GM18502 (cell line): ENCODE data around the gene TTYH2.

Source experiments
- ATAC-seq: cut with Tn5 transposase; IDR thresholded peaks from one replicate; pipeline ENCODE4 v1.9.1; 2021; ENCODE audit warnings: mild to moderate bottlenecking; ENCODE audit not compliant: unreplicated experiment, poor library complexity

Gene TTYH2

GRCh38 chr17:74192950-74193781 is 20.2 kb upstream of the TTYH2 start:
- ATAC-seq: no peak

- no peak for ATAC-seq
Measured at GRCh38 chr17:74194682-74195081, 18.7 kb upstream of the TTYH2 start.

GRCh38 chr17:74196541-74197317 is 16.6 kb upstream of the TTYH2 start:
- ATAC-seq: no peak

GRCh38 chr17:74197801-74198200 is 15.6 kb upstream of the TTYH2 start:
- no peak for ATAC-seq

GRCh38 chr17:74198694-74199093 is 14.7 kb upstream of the TTYH2 start:
- no peak for ATAC-seq

GRCh38 chr17:74199306-74200092 is 13.9 kb upstream of the TTYH2 start:
- no peak for ATAC-seq

GRCh38 chr17:74200112-74200511 is 13.3 kb upstream of the TTYH2 start:
- ATAC-seq: no peak

GRCh38 chr17:74201250-74201649 is 12.1 kb upstream of the TTYH2 start:
- no peak for ATAC-seq

- no peak for ATAC-seq
Measured at GRCh38 chr17:74201948-74202347, 11.4 kb upstream of the TTYH2 start.

- ATAC-seq: no peak
Measured at GRCh38 chr17:74202938-74203337, 10.4 kb upstream of the TTYH2 start.

GRCh38 chr17:74203439-74204240 is 9.7 kb upstream of the TTYH2 start, which contains the start of gene RPL38:
Gene RPL38, plus strand, starts transcription at chr17:74203678. Its CDS starts 278 bp downstream, at chr17:74203956.
- peak; percentile 77 for ATAC-seq

- ATAC-seq: no peak
Measured at GRCh38 chr17:74204474-74204873, 8.9 kb upstream of the TTYH2 start.

- no peak for ATAC-seq
Measured at GRCh38 chr17:74205274-74205673, 8.1 kb upstream of the TTYH2 start.

GRCh38 chr17:74206332-74206818 is 7.0 kb upstream of the TTYH2 start:
- no peak for ATAC-seq

- ATAC-seq: no peak
Measured at GRCh38 chr17:74210191-74211140, 2.9 kb upstream of the TTYH2 start.

GRCh38 chr17:74211141-74211911 is 2.0 kb upstream of the TTYH2 start:
- ATAC-seq: no peak

- no peak for ATAC-seq
Measured at GRCh38 chr17:74211912-74212208, 1.5 kb upstream of the TTYH2 start.
